ENCODE measurements around the gene PARS2.
A peak's percentile ranks its signal among the peaks of the same experiment; 100 is the strongest.

PARS2 gene

GRCh38 chr1:54774820-54775498 is 10.6 kb upstream of the PARS2 start:
- peak; percentile 92 for DNase-seq (ENCODE audit: low spot score)

- DNase-seq (ENCODE audit: low spot score), result no peak
These were observed 8.6 kb upstream of the PARS2 start for GRCh38 chr1:54772951-54773350.

GRCh38 chr1:54768093-54768492 is 3.8 kb upstream of the PARS2 start:
- no peak for DNase-seq (ENCODE audit: low spot score)

- no peak for DNase-seq (ENCODE audit: low spot score)
These were observed 3.2 kb upstream of the PARS2 start for GRCh38 chr1:54767526-54767925.

- DNase-seq (ENCODE audit: low spot score), result no peak
These were observed 2.4 kb upstream of the PARS2 start for GRCh38 chr1:54766726-54767125.

- no peak for DNase-seq (ENCODE audit: low spot score)
These were observed 719 bp upstream of the PARS2 start for GRCh38 chr1:54764922-54765561.

- DNase-seq (ENCODE audit: low spot score), result peak; percentile 38
These were observed 549 bp downstream of the PARS2 start for GRCh38 chr1:54763816-54764132.

GRCh38 chr1:54758678-54759348 is 5.5 kb downstream of the PARS2 start:
- no peak for DNase-seq (ENCODE audit: low spot score)

- DNase-seq (ENCODE audit: low spot score), result no peak
These were observed 6.5 kb downstream of the PARS2 start for GRCh38 chr1:54757833-54758232.

- no peak for DNase-seq (ENCODE audit: low spot score)
These were observed 9.6 kb downstream of the PARS2 start for GRCh38 chr1:54754486-54755285.

- DNase-seq (ENCODE audit: low spot score), result no peak
These were observed 10.3 kb downstream of the PARS2 start for GRCh38 chr1:54754045-54754444.

- no peak for DNase-seq (ENCODE audit: low spot score)
These were observed 12.9 kb downstream of the PARS2 start for GRCh38 chr1:54751426-54751825.

GRCh38 chr1:54750596-54750995 is 13.7 kb downstream of the PARS2 start:
- no peak for DNase-seq (ENCODE audit: low spot score)

- DNase-seq (ENCODE audit: low spot score), result no peak
These were observed 16.1 kb downstream of the PARS2 start for GRCh38 chr1:54748094-54748835.

- DNase-seq (ENCODE audit: low spot score), result no peak
These were observed 18.5 kb downstream of the PARS2 start for GRCh38 chr1:54745864-54746263.

GRCh38 chr1:54745274-54745673 is 19.0 kb downstream of the PARS2 start:
- no peak for DNase-seq (ENCODE audit: low spot score)

- DNase-seq (ENCODE audit: low spot score), result no peak
These were observed 19.6 kb downstream of the PARS2 start for GRCh38 chr1:54744696-54745095.

GRCh38 chr1:54743416-54744226 is 20.7 kb downstream of the PARS2 start:
- DNase-seq (ENCODE audit: low spot score), result no peak

- no peak for DNase-seq (ENCODE audit: low spot score)
These were observed 22.0 kb downstream of the PARS2 start for GRCh38 chr1:54742282-54742681.

GRCh38 chr1:54741531-54741930 is 22.8 kb downstream of the PARS2 start:
- no peak for DNase-seq (ENCODE audit: low spot score)

GRCh38 chr1:54738244-54738643 is 26.1 kb downstream of the PARS2 start:
- no peak for DNase-seq (ENCODE audit: low spot score)
